K562 (cell line): ENCODE measurements around the gene LMX1B. TPM values are rescaled to one million over a fixed set of nuclear protein-coding genes. Genes with fewer than 3 reads are reported as not detected.

Experiments used
- ATAC-seq: fragments of 200-7000 bp; cut with Tn5 transposase; 3 replicates; pipeline ENCODE4 v1.9.1; 2020; ENCODE audit warnings: moderate library complexity
- BruUV-seq: library from RNA; stranded (reverse); fragments of 400-500 nt; replicated peaks from 2 replicates; lab custom pipeline; 2021; lab: Mats Ljungman, UMichigan
- CTCF ChIA-PET: fragments of 300-600 bp; formaldehyde crosslinking; extraction: SDS; loops from one replicate; lab custom pipeline; 2021; ENCODE audit warnings: low intra/inter-chr PET ratio; lab: Yijun Ruan, JAX
- POLR2A ChIA-PET: fragments of 300-600, 350-650 bp; sonication (Branson Sonifier 250); formaldehyde crosslinking; extraction: SDS; loops from one replicate; lab custom pipeline; 2021; ENCODE audit warnings: antibody characterized with exemption, inconsistent platforms; lab: Yijun Ruan, JAX
- DNase-seq, 4 experiments: peaks; one replicate each; pipeline versions ENCODE4 v3.0.0 to v3.0.0-alpha.2; 2011 to 2018; ENCODE audit warnings: low spot score in 3 of 4, mixed read lengths in 3 of 4; ENCODE audit errors: extremely low read depth in 1 of 4
- FAIRE-seq: peaks from 2 replicates; lab custom pipeline; 2011; peaks lifted over from hg19 to GRCh38; lab: Jason Lieb, UNC
- H2AFZ ChIP-seq: 2 replicates; pipeline ENCODE4 v1.6.0; 2011; ENCODE audit warnings: low read depth, low read length, control low read depth, inconsistent platforms
- H3K27ac ChIP-seq: fragments of 200-600 bp; 3 replicates; pipeline ENCODE4 v1.8.0; 2011; ENCODE audit warnings: low read depth, mild to moderate bottlenecking, control low read depth, inconsistent platforms, low read length, moderate library complexity, mixed read lengths; ENCODE audit errors: extremely low read depth
- H3K27me3 ChIP-seq, 2 experiments: fragments of 300-600 bp in 1 of 2; 2 replicates in 1 of 2; 3 replicates in 1 of 2; pipeline versions ENCODE4 v1.6.0 to v1.8.0; 2011; ENCODE audit warnings: inconsistent platforms in 2 of 2, low read length in 2 of 2, mild to moderate bottlenecking in 1 of 2, mixed read lengths in 1 of 2, moderate library complexity in 1 of 2; ENCODE audit not compliant: control insufficient read depth in 2 of 2, insufficient read depth in 2 of 2
- H3K36me3 ChIP-seq: fragments of 300-600 bp; 3 replicates; pipeline ENCODE4 v1.8.0; 2011; ENCODE audit warnings: mild to moderate bottlenecking, low read length, inconsistent platforms; ENCODE audit not compliant: control insufficient read depth, insufficient read depth
- H3K4me1 ChIP-seq, 2 experiments: fragments of 200-600 bp in 1 of 2; replicated peaks in 1 of 2; 2 replicates in 1 of 2; 3 replicates in 1 of 2; pipeline versions ENCODE4 v1.5.1 to v1.8.0; 2011; ENCODE audit warnings: inconsistent platforms in 2 of 2, low read length in 2 of 2, mild to moderate bottlenecking in 1 of 2, mixed read lengths in 1 of 2, moderate library complexity in 1 of 2; ENCODE audit not compliant: control insufficient read depth in 2 of 2, insufficient read depth in 2 of 2
- H3K4me2 ChIP-seq: 2 replicates; pipeline ENCODE4 v1.6.1; 2011; ENCODE audit warnings: low read length, control low read depth, inconsistent platforms, mixed read lengths; ENCODE audit not compliant: insufficient read depth
- H3K4me3 ChIP-seq: fragments of 200-600 bp; sonication (generic), shearing (Covaris generic); 2 replicates; pipeline ENCODE4 v1.5.1; 2016; ENCODE audit warnings: control low read depth, inconsistent platforms
- H3K79me2 ChIP-seq: fragments of 200-600 bp; 3 replicates; pipeline ENCODE4 v1.8.0; 2011; ENCODE audit warnings: low read length, inconsistent platforms; ENCODE audit not compliant: control insufficient read depth, insufficient read depth
- H3K9ac ChIP-seq, 2 experiments: 2 replicates each; pipeline versions ENCODE4 v1.6.0 to v1.6.1; 2011; ENCODE audit warnings: low read depth in 2 of 2, low read length in 2 of 2, control low read depth in 1 of 2, inconsistent platforms in 1 of 2, mild to moderate bottlenecking in 1 of 2, mixed read lengths in 1 of 2; ENCODE audit not compliant: insufficient read depth in 1 of 2
- H3K9me1 ChIP-seq: one replicate; pipeline ENCODE4 v1.6.0; 2011; ENCODE audit warnings: inconsistent platforms, mild to moderate bottlenecking, low read length, moderate library complexity; ENCODE audit not compliant: control insufficient read depth, insufficient read depth
- H3K9me3 ChIP-seq: replicated peaks from 2 replicates; pipeline ENCODE4 v1.5.1; 2011; ENCODE audit warnings: low read depth, low read length, inconsistent platforms; ENCODE audit not compliant: control insufficient read depth, insufficient read depth
- H4K20me1 ChIP-seq: replicated peaks from 2 replicates; pipeline ENCODE4 v1.6.1; 2011; ENCODE audit warnings: low read length, inconsistent platforms, mixed read lengths; ENCODE audit not compliant: control insufficient read depth, insufficient read depth
- DNMT1 ChIP-seq: fragments of 450-650 bp; IDR thresholded peaks from 2 replicates; pipeline ENCODE4 v1.6.1; 2016; ENCODE audit warnings: antibody characterized with exemption, mild to moderate bottlenecking
- GATAD2A ChIP-seq: fragments of 450-650 bp; IDR thresholded peaks from 2 replicates; pipeline ENCODE4 v1.6.1; 2017
- HINFP ChIP-seq: fragments of 450-650 bp; conservative IDR thresholded peaks from 2 replicates; pipeline ENCODE4 v1.6.1; 2016; ENCODE audit warnings: missing genetic modification characterization, low read depth, mild to moderate bottlenecking, control low read depth, missing compliant biosample characterization
- NCOA4 ChIP-seq: fragments of 450-650 bp; IDR thresholded peaks from 2 replicates; pipeline ENCODE4 v1.6.1; 2018; ENCODE audit warnings: mild to moderate bottlenecking; ENCODE audit not compliant: partially characterized antibody
- NFE2 ChIP-seq: IDR thresholded peaks from 2 replicates; pipeline ENCODE4 v1.6.1; 2014; ENCODE audit warnings: antibody characterized with exemption, low read depth
- NR2C2 ChIP-seq, 2 experiments: fragments of 200-800 bp in 1 of 2; sonication (Bioruptor generic) in 1 of 2; sonication (generic) in 1 of 2; formaldehyde crosslinking in 1 of 2; IDR thresholded peaks; 2 replicates each; pipeline versions ENCODE4 v1.6.1 to v1.8.0; 2016 to 2022; ENCODE audit warnings: mild to moderate bottlenecking in 1 of 2, missing compliant biosample characterization in 1 of 2, missing genetic modification characterization in 1 of 2, missing genetic modification reagents in 1 of 2
- NUFIP1 ChIP-seq: fragments of 450-650 bp; IDR thresholded peaks from 2 replicates; pipeline ENCODE4 v1.6.1; 2018; ENCODE audit not compliant: partially characterized antibody
- SMARCB1 ChIP-seq: IDR thresholded peaks from 2 replicates; pipeline ENCODE4 v1.6.1; 2011; ENCODE audit warnings: improper control_type of control experiment, low read depth; ENCODE audit not compliant: insufficient read length
- SNAPC5 ChIP-seq: fragments of 250-450 bp; sonication (Bioruptor Pico); IDR thresholded peaks from 2 replicates; pipeline ENCODE4 v1.8.0; 2021; ENCODE audit warnings: moderate library complexity, mild to moderate bottlenecking, inconsistent platforms
- TBL1XR1 ChIP-seq, 2 experiments: IDR thresholded peaks; 2 replicates each; pipeline ENCODE4 v1.6.1; 2012; ENCODE audit warnings: improper control_type of control experiment in 2 of 2, low read length in 2 of 2, mild to moderate bottlenecking in 1 of 2
- ZBTB12 ChIP-seq: fragments of 250-450 bp; sonication (Bioruptor Pico); IDR thresholded peaks from 2 replicates; pipeline ENCODE4 v1.4.0; 2020
- ZNF23 ChIP-seq: fragments of 250-450 bp; sonication (Bioruptor Pico); IDR thresholded peaks from 2 replicates; pipeline ENCODE4 v1.4.0; 2020; ENCODE audit warnings: mild to moderate bottlenecking
- WGBS: fragments of 100-300 bp; shearing (Covaris generic); methylation state at CpG from one replicate; pipeline ENCODE4 v1.1.6; 2016; ENCODE audit warnings: low coverage, mixed read lengths; ENCODE audit not compliant: insufficient coverage; ENCODE audit errors: missing lambda C conversion rate; 5-methylcytosine and 5-hydroxymethylcytosine counted together
- in situ Hi-C: fragments of 300-500 bp; cut with MboI; formaldehyde crosslinking; loops from 4 replicates; pipeline ENCODE4 v1.15.0; 2018; ENCODE audit warnings: inconsistent platforms, mixed read lengths
- intact Hi-C: fragments of 100-400 bp; cut with micrococcal nuclease; formaldehyde crosslinking; loops from 2 replicates; pipeline ENCODE4 v1.14.2; 2022
- polyA plus RNA-seq, 8 experiments: library from polyadenylated mRNA; depleted of rRNA in 4 of 8; stranded (reverse) in 5 of 8; unstranded in 3 of 8; fragments of >200 nt; fragmentation: Nextera tagmentation in 2 of 8; fragmentation: Illumina TruSeq in 1 of 8; extraction: Ambion mirVana in 2 of 8; extraction: Trizol in 1 of 8; gene quantifications; 2 replicates each; pipeline versions ENCODE4 v1.2.1 to v1.2.3, GENCODE V29; 2011 to 2014; ENCODE audit warnings: inconsistent platforms in 1 of 8, missing spikeins in 1 of 8
- total RNA-seq, 7 experiments: library from RNA; depleted of rRNA in 6 of 7; stranded (reverse); fragments of >200 nt in 6 of 7; fragmentation: Illumina TruSeq in 2 of 7; extraction: Trizol in 2 of 7; gene quantifications; 2 replicates each; pipeline versions ENCODE4 v1.2.1 to v1.2.3, GENCODE V29; 2011 to 2021; ENCODE audit warnings: low replicate concordance in 1 of 7
- TF ChIP-seq, protein P1 (sequence below): fragments of 250-450 bp; sonication (Bioruptor Pico); IDR thresholded peaks from 2 replicates; pipeline ENCODE4 v1.4.0; 2020; ENCODE audit warnings: borderline replicate concordance

LMX1B gene
- total and polyA plus RNA-seq, 9 of the 15 experiments (the other 6 are each of a cell fraction or from before 2014, with no cell fraction given): not detected

DNA sequence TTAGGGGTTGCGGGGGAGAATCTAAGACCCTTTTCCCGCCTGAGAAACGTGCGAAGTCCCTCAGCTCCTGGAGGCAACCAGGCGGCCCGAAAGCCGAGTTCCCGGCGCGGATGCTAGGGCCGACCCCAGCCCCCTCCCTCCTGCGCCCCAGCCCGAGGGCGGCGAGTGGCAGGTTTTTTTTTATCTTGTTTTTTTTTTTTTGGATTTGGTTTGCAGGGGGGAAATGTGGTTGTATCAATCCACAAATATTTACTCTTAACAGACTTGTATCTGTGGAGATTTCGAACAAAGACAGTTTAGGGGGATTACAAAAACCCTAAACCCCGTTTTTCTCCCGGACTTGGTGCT, 10.7 kb downstream of the LMX1B start:
- H3K4me1 ChIP-seq: peaks cover 0 to 26% of the 10 kb centered on the region in 2 experiments; a peak in 2 of 5 replicates
- H3K4me2 ChIP-seq: no peak overlapping the region
- no peak overlapping the region for H2AFZ ChIP-seq
- FAIRE-seq (no peak), DNase-seq (no peak), ATAC-seq (no peak)
- H4K20me1 ChIP-seq: peaks cover 15% of the 10 kb centered on the region; the same call in 1 of the 2 replicates
- no peaks in the 10 kb centered on the region for H3K79me2 ChIP-seq
- no peaks in the 10 kb centered on the region for H3K9me3 ChIP-seq
- no peak overlapping the region for H3K27ac ChIP-seq
- TF ChIP-seq ZNF23 (CRISPR knock-in tag) (no peak), NFE2 (no peak), NR2C2 (CRISPR knock-in tag; IDR thresholded peaks at IDR 0.05) (no peak), NR2C2 (tag; IDR thresholded peaks at IDR 0.05) (no peak), SMARCB1 (no peak), GATAD2A (no peak), DNMT1 (no peak), NUFIP1 (no peak), SNAPC5 (CRISPR knock-in tag) (no peak), NCOA4 (no peak), HINFP (tag) (no peak), ZBTB12 (CRISPR knock-in tag) (no peak), TBL1XR1 (IDR thresholded peaks at IDR 0.05; ENCODE audit: low read length in 2 of 2) (no peak)
- TF ChIP-seq, protein P1, sequence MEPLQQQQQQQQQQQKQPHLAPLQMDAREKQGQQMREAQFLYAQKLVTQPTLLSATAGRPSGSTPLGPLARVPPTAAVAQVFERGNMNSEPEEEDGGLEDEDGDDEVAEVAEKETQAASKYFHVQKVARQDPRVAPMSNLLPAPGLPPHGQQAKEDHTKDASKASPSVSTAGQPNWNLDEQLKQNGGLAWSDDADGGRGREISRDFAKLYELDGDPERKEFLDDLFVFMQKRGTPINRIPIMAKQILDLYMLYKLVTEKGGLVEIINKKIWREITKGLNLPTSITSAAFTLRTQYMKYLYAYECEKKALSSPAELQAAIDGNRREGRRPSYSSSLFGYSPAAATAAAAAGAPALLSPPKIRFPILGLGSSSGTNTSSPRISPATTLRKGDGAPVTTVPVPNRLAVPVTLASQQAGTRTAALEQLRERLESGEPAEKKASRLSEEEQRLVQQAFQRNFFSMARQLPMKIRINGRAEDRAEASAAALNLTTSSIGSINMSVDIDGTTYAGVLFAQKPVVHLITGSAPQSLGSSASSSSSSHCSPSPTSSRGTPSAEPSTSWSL (CRISPR knock-in tag): no peak
- H3K9ac ChIP-seq: no peak overlapping the region
- POLR2A ChIA-PET: interaction anchor here (0.6 kb wide), 1 partner anchor 31 kb away, joined by 4 read pairs; no protein-coding TSS in a partner anchor
- intact Hi-C loops: no loop called here
- in situ Hi-C loops: no loop called here
- BruUV-seq: no TSS peak
- 5% methylated on average over 16 of the region's 18 CpGs for WGBS
- CTCF ChIA-PET: no interaction called here
- no peak overlapping the region for H3K4me3 ChIP-seq
- H3K36me3 ChIP-seq: no peaks in the 10 kb centered on the region
- H3K9me1 ChIP-seq: no peaks in the 10 kb centered on the region
- peaks cover 62 to 93% of the 10 kb centered on the region in 2 experiments; a peak in 4 of 5 replicates for H3K27me3 ChIP-seq
